Measurements from ENCODE around the gene TAPT1.
A peak's percentile ranks its signal among the peaks of the same experiment; 100 is the strongest.

TAPT1 gene

GRCh38 chr4:16226816-16227461 lies 668 bp upstream of the TAPT1 start:
- no peaks in the 10 kb centered on the region for H3K36me3 ChIP-seq (ENCODE audit: insufficient read depth, low read depth, low read length)
- H3K27ac ChIP-seq (ENCODE audit: low read length), result no peak overlapping the region
- H3K4me3 ChIP-seq (ENCODE audit: low read length), result peak overlapping the region; percentile 87
- peaks cover 19% of the 10 kb centered on the region for H3K4me1 ChIP-seq (ENCODE audit: insufficient read depth, low read length)
- H3K27me3 ChIP-seq (ENCODE audit: insufficient read depth, low read length), result no peaks in the 10 kb centered on the region
- no peaks in the 10 kb centered on the region for H3K9me3 ChIP-seq (ENCODE audit: insufficient read depth, low read depth, low read length)
- H3K9ac ChIP-seq (ENCODE audit: low read depth, low read length), result peak overlapping the region; percentile 80; the same call in 1 of the 2 replicates

- no peak overlapping the region for H3K27ac ChIP-seq (ENCODE audit: low read length)
- peak overlapping the region; percentile 84; the same call in 1 of the 2 replicates for H3K9ac ChIP-seq (ENCODE audit: low read depth, low read length)
- H3K36me3 ChIP-seq (ENCODE audit: insufficient read depth, low read depth, low read length), result no peaks in the 10 kb centered on the region
- H3K4me3 ChIP-seq (ENCODE audit: low read length), result peak overlapping the region; percentile 99
- H3K27me3 ChIP-seq (ENCODE audit: insufficient read depth, low read length), result no peaks in the 10 kb centered on the region
- H3K4me1 ChIP-seq (ENCODE audit: insufficient read depth, low read length), result peaks cover 12% of the 10 kb centered on the region
- no peaks in the 10 kb centered on the region for H3K9me3 ChIP-seq (ENCODE audit: insufficient read depth, low read depth, low read length)
These were observed 956 bp downstream of the TAPT1 start for GRCh38 chr4:16225167-16225862.

GRCh38 chr4:16224264-16225166 lies 1.8 kb downstream of the TAPT1 start:
- H3K9ac ChIP-seq (ENCODE audit: low read depth, low read length), result peak overlapping the region; percentile 84; the same call in 1 of the 2 replicates

GRCh38 chr4:16222957-16223527 lies 3.2 kb downstream of the TAPT1 start:
- Histone ChIP-seq H3K4me1 (ENCODE audit: insufficient read depth, low read length) (peaks cover 12% of the 10 kb centered on the region), H3K36me3 (ENCODE audit: insufficient read depth, low read depth, low read length) (no peaks in the 10 kb centered on the region), H3K27me3 (ENCODE audit: insufficient read depth, low read length) (no peaks in the 10 kb centered on the region), H3K4me3 (ENCODE audit: low read length) (no peak overlapping the region), H3K9me3 (ENCODE audit: insufficient read depth, low read depth, low read length) (no peaks in the 10 kb centered on the region), H3K9ac (ENCODE audit: low read depth, low read length) (no peak overlapping the region), H3K27ac (ENCODE audit: low read length) (no peak overlapping the region)

More at GRCh38 chr4:16224264-16225166, 1.8 kb downstream of the TAPT1 start:
- Histone ChIP-seq H3K36me3 (ENCODE audit: insufficient read depth, low read depth, low read length) (no peaks in the 10 kb centered on the region), H3K4me3 (ENCODE audit: low read length) (peak overlapping the region; percentile 99), H3K9me3 (ENCODE audit: insufficient read depth, low read depth, low read length) (no peaks in the 10 kb centered on the region), H3K27me3 (ENCODE audit: insufficient read depth, low read length) (no peaks in the 10 kb centered on the region), H3K4me1 (ENCODE audit: insufficient read depth, low read length) (peaks cover 12% of the 10 kb centered on the region), H3K27ac (ENCODE audit: low read length) (no peak overlapping the region)

- Histone ChIP-seq H3K4me3 (ENCODE audit: low read length) (no peak overlapping the region), H3K9me3 (ENCODE audit: insufficient read depth, low read depth, low read length) (no peaks in the 10 kb centered on the region), H3K36me3 (ENCODE audit: insufficient read depth, low read depth, low read length) (no peaks in the 10 kb centered on the region), H3K4me1 (ENCODE audit: insufficient read depth, low read length) (peaks cover 5% of the 10 kb centered on the region), H3K27ac (ENCODE audit: low read length) (no peak overlapping the region), H3K9ac (ENCODE audit: low read depth, low read length) (no peak overlapping the region), H3K27me3 (ENCODE audit: insufficient read depth, low read length) (no peaks in the 10 kb centered on the region)
These were observed 7.3 kb downstream of the TAPT1 start for GRCh38 chr4:16218950-16219349.

GRCh38 chr4:16217300-16218051 lies 8.8 kb downstream of the TAPT1 start:
- no peak overlapping the region for H3K27ac ChIP-seq (ENCODE audit: low read length)
- no peaks in the 10 kb centered on the region for H3K27me3 ChIP-seq (ENCODE audit: insufficient read depth, low read length)
- H3K9me3 ChIP-seq (ENCODE audit: insufficient read depth, low read depth, low read length), result no peaks in the 10 kb centered on the region
- peaks cover 3% of the 10 kb centered on the region; the same call in 1 of the 2 replicates for H3K4me1 ChIP-seq (ENCODE audit: insufficient read depth, low read length)
- H3K9ac ChIP-seq (ENCODE audit: low read depth, low read length), result no peak overlapping the region
- H3K36me3 ChIP-seq (ENCODE audit: insufficient read depth, low read depth, low read length), result no peaks in the 10 kb centered on the region
- H3K4me3 ChIP-seq (ENCODE audit: low read length), result no peak overlapping the region

- no peak overlapping the region for H3K9ac ChIP-seq (ENCODE audit: low read depth, low read length)
- no peaks in the 10 kb centered on the region for H3K9me3 ChIP-seq (ENCODE audit: insufficient read depth, low read depth, low read length)
- H3K27me3 ChIP-seq (ENCODE audit: insufficient read depth, low read length), result no peaks in the 10 kb centered on the region
- H3K4me1 ChIP-seq (ENCODE audit: insufficient read depth, low read length), result peaks cover 3% of the 10 kb centered on the region; the same call in 1 of the 2 replicates
- no peak overlapping the region for H3K4me3 ChIP-seq (ENCODE audit: low read length)
- H3K27ac ChIP-seq (ENCODE audit: low read length), result no peak overlapping the region
- 0 out of 2 replicates have a peak, but pooled peaks cover 4% of the 10 kb centered on the region for H3K36me3 ChIP-seq (ENCODE audit: insufficient read depth, low read depth, low read length)
These were observed 13.2 kb downstream of the TAPT1 start for GRCh38 chr4:16213121-16213520.

- Histone ChIP-seq H3K4me3 (ENCODE audit: low read length) (no peak overlapping the region), H3K36me3 (ENCODE audit: insufficient read depth, low read depth, low read length) (0 out of 2 replicates have a peak, but pooled peaks cover 4% of the 10 kb centered on the region), H3K27me3 (ENCODE audit: insufficient read depth, low read length) (no peaks in the 10 kb centered on the region), H3K4me1 (ENCODE audit: insufficient read depth, low read length) (no peaks in the 10 kb centered on the region), H3K27ac (ENCODE audit: low read length) (no peak overlapping the region), H3K9ac (ENCODE audit: low read depth, low read length) (no peak overlapping the region), H3K9me3 (ENCODE audit: insufficient read depth, low read depth, low read length) (no peaks in the 10 kb centered on the region)
These were observed 14.0 kb downstream of the TAPT1 start for GRCh38 chr4:16212138-16212782.

GRCh38 chr4:16207409-16207808 lies 18.9 kb downstream of the TAPT1 start:
- Histone ChIP-seq H3K9me3 (ENCODE audit: insufficient read depth, low read depth, low read length) (no peaks in the 10 kb centered on the region), H3K4me3 (ENCODE audit: low read length) (no peak overlapping the region), H3K36me3 (ENCODE audit: insufficient read depth, low read depth, low read length) (0 out of 2 replicates have a peak, but pooled peaks cover 4% of the 10 kb centered on the region), H3K27me3 (ENCODE audit: insufficient read depth, low read length) (no peaks in the 10 kb centered on the region), H3K4me1 (ENCODE audit: insufficient read depth, low read length) (peaks cover 10% of the 10 kb centered on the region; the same call in 1 of the 2 replicates), H3K9ac (ENCODE audit: low read depth, low read length) (no peak overlapping the region), H3K27ac (ENCODE audit: low read length) (no peak overlapping the region)

GRCh38 chr4:16206848-16207247 lies 19.4 kb downstream of the TAPT1 start:
- Histone ChIP-seq H3K4me1 (ENCODE audit: insufficient read depth, low read length) (peaks cover 10% of the 10 kb centered on the region; the same call in 1 of the 2 replicates), H3K9me3 (ENCODE audit: insufficient read depth, low read depth, low read length) (no peaks in the 10 kb centered on the region), H3K36me3 (ENCODE audit: insufficient read depth, low read depth, low read length) (0 out of 2 replicates have a peak, but pooled peaks cover 2% of the 10 kb centered on the region), H3K27ac (ENCODE audit: low read length) (no peak overlapping the region), H3K9ac (ENCODE audit: low read depth, low read length) (no peak overlapping the region), H3K27me3 (ENCODE audit: insufficient read depth, low read length) (no peaks in the 10 kb centered on the region), H3K4me3 (ENCODE audit: low read length) (no peak overlapping the region)
